ENCODE data around the gene PHACTR3.

Gene PHACTR3

DNA sequence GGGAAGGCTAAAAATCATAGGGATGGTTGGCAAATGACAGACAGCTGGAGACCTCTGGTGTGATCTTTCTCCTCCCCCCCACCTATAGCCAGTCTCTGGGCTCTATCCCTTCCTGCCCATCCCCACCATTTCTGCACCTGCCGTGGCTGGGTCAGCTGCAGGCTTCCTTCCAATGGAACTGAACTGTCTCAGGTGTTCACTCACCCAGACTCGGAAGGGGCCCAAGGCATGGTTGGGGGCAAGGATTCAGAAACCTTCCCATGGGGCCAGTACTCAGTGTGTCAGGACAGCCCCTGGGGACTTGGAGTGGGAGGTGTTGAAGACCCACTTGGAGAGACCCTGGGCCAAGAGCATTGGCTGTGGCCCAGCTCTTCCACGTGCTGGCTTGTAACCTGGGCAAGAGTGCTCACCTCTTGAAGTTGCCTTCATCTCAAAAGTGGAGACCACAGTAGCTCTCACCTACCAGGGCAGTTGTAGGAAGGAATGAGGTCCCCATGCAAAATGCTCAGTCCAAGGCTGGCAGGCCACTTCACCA, 1.7 kb upstream of the PHACTR3 start:
- TF ChIP-seq, protein P1, sequence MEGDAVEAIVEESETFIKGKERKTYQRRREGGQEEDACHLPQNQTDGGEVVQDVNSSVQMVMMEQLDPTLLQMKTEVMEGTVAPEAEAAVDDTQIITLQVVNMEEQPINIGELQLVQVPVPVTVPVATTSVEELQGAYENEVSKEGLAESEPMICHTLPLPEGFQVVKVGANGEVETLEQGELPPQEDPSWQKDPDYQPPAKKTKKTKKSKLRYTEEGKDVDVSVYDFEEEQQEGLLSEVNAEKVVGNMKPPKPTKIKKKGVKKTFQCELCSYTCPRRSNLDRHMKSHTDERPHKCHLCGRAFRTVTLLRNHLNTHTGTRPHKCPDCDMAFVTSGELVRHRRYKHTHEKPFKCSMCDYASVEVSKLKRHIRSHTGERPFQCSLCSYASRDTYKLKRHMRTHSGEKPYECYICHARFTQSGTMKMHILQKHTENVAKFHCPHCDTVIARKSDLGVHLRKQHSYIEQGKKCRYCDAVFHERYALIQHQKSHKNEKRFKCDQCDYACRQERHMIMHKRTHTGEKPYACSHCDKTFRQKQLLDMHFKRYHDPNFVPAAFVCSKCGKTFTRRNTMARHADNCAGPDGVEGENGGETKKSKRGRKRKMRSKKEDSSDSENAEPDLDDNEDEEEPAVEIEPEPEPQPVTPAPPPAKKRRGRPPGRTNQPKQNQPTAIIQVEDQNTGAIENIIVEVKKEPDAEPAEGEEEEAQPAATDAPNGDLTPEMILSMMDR (conservative IDR thresholded peaks at IDR 0.05; ENCODE audit: low read length) = no peak
- DNase-seq (ENCODE audit: low read depth) = no peak
- no peak overlapping the region for H3K4me3 ChIP-seq (ENCODE audit: low read length)

DNA sequence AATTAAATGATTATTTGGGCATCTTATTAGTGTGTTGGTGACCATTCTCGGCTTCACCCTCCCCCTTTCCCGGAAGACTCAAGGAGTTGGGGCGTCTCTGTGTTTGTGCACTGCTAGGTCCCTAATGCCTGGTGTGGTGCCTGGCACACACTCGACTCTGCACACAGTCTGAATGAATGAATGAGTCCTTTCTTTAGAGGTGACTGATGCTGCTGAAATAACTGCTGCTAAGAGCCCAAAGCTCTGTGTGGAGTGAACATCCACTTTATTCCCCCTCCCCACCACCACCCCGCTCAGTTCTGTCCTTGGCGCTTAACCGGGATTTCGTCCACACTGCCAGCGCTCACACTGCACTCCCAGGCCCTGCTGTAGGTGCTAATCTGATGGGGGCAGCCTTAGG, 1.2 kb upstream of the PHACTR3 start:
- TF ChIP-seq, protein P1 (conservative IDR thresholded peaks at IDR 0.05; ENCODE audit: low read length) = no peak
- H3K4me3 ChIP-seq (ENCODE audit: low read length) = no peak overlapping the region
- no peak for DNase-seq (ENCODE audit: low read depth)

DNA sequence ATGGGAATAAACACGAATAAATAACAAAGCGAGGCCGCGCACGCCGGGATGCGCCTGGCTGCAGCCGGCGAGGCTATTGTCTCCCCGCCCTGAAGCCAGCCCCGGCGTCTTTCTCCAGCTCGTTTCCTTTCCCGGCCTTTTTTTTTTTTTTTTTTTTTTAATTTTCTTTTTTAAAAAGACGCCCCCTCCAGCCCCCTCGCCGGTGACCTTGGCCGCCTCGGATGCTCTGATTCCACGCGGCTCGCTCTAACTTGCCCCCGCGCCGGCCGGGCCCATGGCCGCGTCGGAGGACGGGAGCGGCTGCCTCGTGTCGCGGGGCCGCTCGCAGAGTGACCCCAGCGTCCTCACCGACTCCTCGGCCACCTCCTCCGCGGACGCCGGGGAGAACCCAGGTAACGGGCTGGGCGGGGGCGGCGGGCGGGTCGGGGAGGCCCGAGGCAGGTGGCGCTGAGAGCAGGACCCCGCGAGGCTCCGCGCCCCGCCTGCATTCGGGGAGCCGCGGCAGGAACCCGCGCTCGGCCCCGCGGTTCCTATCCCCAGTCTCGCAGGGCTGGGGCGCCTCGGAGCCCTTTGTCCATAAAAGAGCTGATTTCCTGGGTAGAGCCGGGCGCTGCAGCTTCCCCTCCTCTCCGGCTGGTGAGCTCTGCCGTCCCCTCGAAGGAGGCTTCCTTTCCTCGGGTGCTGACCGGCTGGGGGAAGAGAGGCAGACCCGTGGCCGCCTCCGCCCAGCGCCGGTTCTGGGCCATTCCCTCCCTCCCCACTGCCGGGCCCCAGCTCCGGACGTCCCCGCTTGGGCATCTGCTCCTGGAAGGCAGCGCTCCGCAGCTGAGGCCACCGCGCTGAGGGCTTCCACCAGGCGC, 631 bp downstream of the PHACTR3 start:
- DNase-seq (ENCODE audit: low read depth) = no peak
- no peak overlapping the region for H3K4me3 ChIP-seq (ENCODE audit: low read length)
- TF ChIP-seq, protein P1 (conservative IDR thresholded peaks at IDR 0.05; ENCODE audit: low read length) = no peak

DNA sequence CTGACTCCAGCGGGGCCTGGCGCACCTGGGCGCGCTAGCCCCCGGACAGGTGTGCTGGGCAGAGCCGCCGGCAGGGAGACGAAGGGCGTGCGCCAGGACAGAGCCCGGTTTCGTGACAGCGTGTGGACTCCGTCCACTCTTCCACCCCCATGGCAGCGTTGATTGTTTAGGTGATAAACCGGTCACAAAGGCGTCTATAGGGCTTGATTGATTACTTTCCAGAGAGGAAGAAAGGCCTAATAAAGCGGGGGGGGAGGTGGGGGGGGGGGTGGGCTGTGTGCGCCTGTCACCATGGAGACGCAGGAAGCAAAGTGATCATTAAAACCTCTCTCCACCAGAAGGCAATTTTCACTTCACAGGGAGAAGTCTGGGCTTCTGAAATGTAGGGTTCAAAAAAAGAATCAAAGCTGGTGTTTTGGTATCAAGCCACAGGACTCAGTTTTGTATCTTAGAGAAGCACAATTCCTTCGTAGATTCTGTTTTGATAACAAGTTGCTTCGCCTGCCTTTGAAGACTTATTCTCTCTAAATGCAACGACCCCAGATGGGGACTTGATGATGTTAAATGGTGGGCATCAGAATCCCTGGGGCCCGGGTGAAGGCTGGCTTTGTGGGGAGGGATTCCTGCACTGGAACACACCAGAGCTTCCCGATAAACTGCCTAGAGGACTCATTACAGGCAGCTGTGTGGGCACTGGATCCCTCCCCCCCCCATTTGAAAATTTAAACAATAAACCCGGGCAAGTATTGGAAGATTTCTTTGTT, 1.4 kb downstream of the PHACTR3 start:
- TF ChIP-seq, protein P1 (conservative IDR thresholded peaks at IDR 0.05; ENCODE audit: low read length) = no peak
- H3K4me3 ChIP-seq (ENCODE audit: low read length) = no peak overlapping the region
- no peak for DNase-seq (ENCODE audit: low read depth)

DNA sequence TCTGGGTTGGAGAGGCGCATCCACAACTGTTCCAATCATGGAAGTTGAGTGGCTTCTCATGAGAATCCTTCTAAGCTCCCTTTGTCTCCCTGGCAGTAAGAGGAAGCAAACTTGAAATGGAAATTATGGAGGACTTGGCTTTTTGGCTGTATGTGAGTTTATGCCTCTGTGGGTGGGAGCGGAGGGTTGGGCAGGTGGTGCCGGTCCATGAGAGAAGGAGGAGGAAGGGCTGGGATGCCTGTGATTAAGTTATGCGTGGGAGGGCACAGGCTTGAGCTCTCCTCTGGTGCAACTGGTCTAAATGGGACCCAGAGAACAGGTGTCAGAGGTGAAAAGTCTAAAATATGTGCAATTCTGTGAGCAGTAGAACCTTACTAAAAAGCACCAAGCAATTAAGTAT, 2.2 kb downstream of the PHACTR3 start:
- TF ChIP-seq, protein P1 (conservative IDR thresholded peaks at IDR 0.05; ENCODE audit: low read length) = no peak
- no peak for DNase-seq (ENCODE audit: low read depth)
- no peak overlapping the region for H3K4me3 ChIP-seq (ENCODE audit: low read length)

DNA sequence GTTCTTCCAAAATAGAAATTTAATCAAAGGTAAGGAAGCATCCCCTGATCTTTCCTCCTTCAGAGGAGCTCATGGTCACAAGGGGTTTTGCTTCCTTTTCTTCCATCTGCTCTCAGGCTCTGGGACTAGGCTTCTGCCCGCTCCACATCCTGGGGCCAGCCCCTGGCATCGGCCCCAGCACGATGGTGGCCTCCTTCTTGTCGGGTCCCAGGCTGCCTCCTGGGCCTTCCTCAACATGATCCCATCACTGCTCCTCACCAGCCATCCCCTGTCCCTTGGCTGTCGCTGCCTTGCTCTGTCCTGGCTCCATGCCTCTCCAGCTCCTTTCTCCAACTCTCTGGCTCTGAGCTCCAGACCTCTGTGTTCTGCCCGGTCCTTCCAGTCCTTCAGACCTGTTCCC, 4.1 kb downstream of the PHACTR3 start:
- DNase-seq (ENCODE audit: low read depth) = no peak
- no peak overlapping the region for H3K4me3 ChIP-seq (ENCODE audit: low read length)
- TF ChIP-seq, protein P1 (conservative IDR thresholded peaks at IDR 0.05; ENCODE audit: low read length) = no peak
